ENCODE data around the gene PTPRB.

DNA sequence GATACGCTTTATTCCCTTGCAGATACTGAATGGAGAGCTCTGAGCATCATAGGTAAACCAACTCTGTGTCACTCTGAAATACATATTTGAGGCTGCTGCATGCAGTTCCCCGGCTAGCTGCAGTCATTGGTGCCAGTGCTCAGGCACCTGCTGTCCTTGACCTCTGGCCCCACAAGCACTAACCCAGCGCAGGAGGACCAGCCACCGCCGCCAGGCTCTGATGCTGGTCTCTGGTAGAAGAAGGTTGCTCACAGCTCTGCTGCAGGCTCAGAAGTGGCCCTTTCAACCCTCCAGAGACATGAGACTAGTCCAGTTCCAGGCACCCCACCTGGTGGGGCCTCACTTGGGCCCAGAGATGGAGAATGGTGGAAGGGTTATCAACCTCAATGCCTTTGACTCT is 34.5 kb upstream of the PTPRB start:
- TF ChIP-seq GATA3 (IDR thresholded peaks at IDR 0.05; ENCODE audit: low read depth, low read length) = no peak
- no peak for TF ChIP-seq GATA2 (IDR thresholded peaks at IDR 0.05; ENCODE audit: low read depth, low read length)

Data from SH-SY5Y (cell line).